ENCODE measurements around the gene TNNC1. TPM values are rescaled to one million over a fixed set of nuclear protein-coding genes. Genes with fewer than 3 reads are reported as not detected.

Gene TNNC1
- total RNA-seq, 1 donor from 2014 or later = 0.26 TPM

- no peaks in the 10 kb centered on the region for H3K27me3 ChIP-seq (ENCODE audit: control insufficient read depth, insufficient read depth, low read length)
- peaks cover 20% of the 10 kb centered on the region for H3K36me3 ChIP-seq (ENCODE audit: control insufficient read depth, insufficient read depth, low read length)
- no peak overlapping the region for H3K4me3 ChIP-seq (ENCODE audit: low read depth, low read length)
- DNase-seq (ENCODE audit: low read depth) = no peak
- no peak for FAIRE-seq
- TF ChIP-seq CTCF (IDR thresholded peaks at IDR 0.05; ENCODE audit: insufficient read depth, low read length, severe bottlenecking) = no peak
These were observed 14.5 kb upstream of the TNNC1 start for GRCh38 chr3:52468336-52468735.

- no peak for TF ChIP-seq CTCF (IDR thresholded peaks at IDR 0.05; ENCODE audit: insufficient read depth, low read length, severe bottlenecking)
- no peaks in the 10 kb centered on the region for H3K27me3 ChIP-seq (ENCODE audit: control insufficient read depth, insufficient read depth, low read length)
- H3K4me3 ChIP-seq (ENCODE audit: low read depth, low read length) = no peak overlapping the region
- FAIRE-seq (no peak), DNase-seq (ENCODE audit: low read depth) (no peak)
- peaks cover 21% of the 10 kb centered on the region for H3K36me3 ChIP-seq (ENCODE audit: control insufficient read depth, insufficient read depth, low read length)
These were observed 9.6 kb upstream of the TNNC1 start for GRCh38 chr3:52463416-52463815.

- no peaks in the 10 kb centered on the region for H3K27me3 ChIP-seq (ENCODE audit: control insufficient read depth, insufficient read depth, low read length)
- H3K36me3 ChIP-seq (ENCODE audit: control insufficient read depth, insufficient read depth, low read length) = peaks cover 20% of the 10 kb centered on the region
- no peak for DNase-seq (ENCODE audit: low read depth)
- FAIRE-seq = no peak
- TF ChIP-seq CTCF (IDR thresholded peaks at IDR 0.05; ENCODE audit: insufficient read depth, low read length, severe bottlenecking) = no peak
- H3K4me3 ChIP-seq (ENCODE audit: low read depth, low read length) = no peak overlapping the region
These were observed 8.0 kb upstream of the TNNC1 start for GRCh38 chr3:52461874-52462273.

- TF ChIP-seq CTCF (IDR thresholded peaks at IDR 0.05; ENCODE audit: insufficient read depth, low read length, severe bottlenecking) = no peak
- H3K36me3 ChIP-seq (ENCODE audit: control insufficient read depth, insufficient read depth, low read length) = peaks cover 16% of the 10 kb centered on the region
- no peaks in the 10 kb centered on the region for H3K27me3 ChIP-seq (ENCODE audit: control insufficient read depth, insufficient read depth, low read length)
- DNase-seq (ENCODE audit: low read depth) (no peak), FAIRE-seq (no peak)
- H3K4me3 ChIP-seq (ENCODE audit: low read depth, low read length) = no peak overlapping the region
These were observed 5.1 kb upstream of the TNNC1 start for GRCh38 chr3:52458770-52459545.

- DNase-seq (ENCODE audit: low read depth) = peak; percentile 57
These were observed 4.4 kb upstream of the TNNC1 start for GRCh38 chr3:52458031-52458760.

More at GRCh38 chr3:52458031-52458760, 4.4 kb upstream of the TNNC1 start:
- Histone ChIP-seq H3K4me3 (ENCODE audit: low read depth, low read length) (no peak overlapping the region), H3K36me3 (ENCODE audit: control insufficient read depth, insufficient read depth, low read length) (peaks cover 16% of the 10 kb centered on the region), H3K27me3 (ENCODE audit: control insufficient read depth, insufficient read depth, low read length) (no peaks in the 10 kb centered on the region)
- TF ChIP-seq CTCF (IDR thresholded peaks at IDR 0.05; ENCODE audit: insufficient read depth, low read length, severe bottlenecking) = no peak
- peak; percentile 23 for FAIRE-seq
